Naive B cell (primary cell): Measurements from ENCODE around the gene KCNQ1. TPM values are rescaled to one million over a fixed set of nuclear protein-coding genes. Genes with fewer than 3 reads are reported as not detected.
A peak's percentile ranks its signal among the peaks of the same experiment; 100 is the strongest.

Source experiments
- ATAC-seq, 2 donors: fragments of 150-1000 bp; cut with Tn5 transposase; 2 replicates each; pipeline ENCODE4 v1.10.0; 2021; ENCODE audit warnings: low read depth in 2 of 2, mild to moderate bottlenecking in 2 of 2, moderate library complexity in 2 of 2
- DNase-seq: peaks from one replicate; pipeline ENCODE4 v3.0.0; 2022
- H3K27ac Mint-ChIP-seq, 6 donors: one replicate each; pipeline ENCODE4 v1.8.0; 2020 to 2022; ENCODE audit warnings: mild to moderate bottlenecking in 6 of 6, mixed read lengths in 6 of 6, moderate library complexity in 5 of 6, inconsistent platforms in 2 of 6
- H3K27me3 Mint-ChIP-seq, 3 donors: one replicate each; pipeline ENCODE4 v1.8.0; 2021 to 2022; ENCODE audit warnings: mixed read lengths in 3 of 3, mild to moderate bottlenecking in 1 of 3
- H3K36me3 Mint-ChIP-seq, 2 donors: one replicate each; pipeline ENCODE4 v1.8.0; 2020 to 2022; ENCODE audit warnings: mixed read lengths in 2 of 2, inconsistent platforms in 1 of 2, mild to moderate bottlenecking in 1 of 2
- H3K4me1 Mint-ChIP-seq, 3 donors: one replicate each; pipeline ENCODE4 v1.8.0; 2020 to 2022; ENCODE audit warnings: mixed read lengths in 3 of 3, inconsistent platforms in 1 of 3, mild to moderate bottlenecking in 1 of 3, moderate library complexity in 1 of 3
- H3K4me3 Mint-ChIP-seq, 8 donors: one replicate each; pipeline ENCODE4 v1.8.0; 2020 to 2022; ENCODE audit warnings: mild to moderate bottlenecking in 8 of 8, mixed read lengths in 8 of 8, moderate library complexity in 8 of 8, inconsistent platforms in 2 of 8
- H3K9me3 Mint-ChIP-seq, 7 donors: one replicate each; pipeline ENCODE4 v1.8.0; 2020 to 2022; ENCODE audit warnings: mixed read lengths in 7 of 7, mild to moderate bottlenecking in 5 of 7, inconsistent platforms in 2 of 7, moderate library complexity in 1 of 7
- polyA plus RNA-seq, 6 donors: library from polyadenylated mRNA; unstranded; fragments of 300-500 nt; fragmentation: Illumina TruSeq; gene quantifications; one replicate each; pipeline ENCODE4 v1.2.3, GENCODE V29; 2021; ENCODE audit warnings: low read depth in 6 of 6

The KCNQ1 gene
- polyA plus RNA-seq, 6 donors from 2014 or later = 9.3 to 22.6 (median 10.3) TPM

DNA sequence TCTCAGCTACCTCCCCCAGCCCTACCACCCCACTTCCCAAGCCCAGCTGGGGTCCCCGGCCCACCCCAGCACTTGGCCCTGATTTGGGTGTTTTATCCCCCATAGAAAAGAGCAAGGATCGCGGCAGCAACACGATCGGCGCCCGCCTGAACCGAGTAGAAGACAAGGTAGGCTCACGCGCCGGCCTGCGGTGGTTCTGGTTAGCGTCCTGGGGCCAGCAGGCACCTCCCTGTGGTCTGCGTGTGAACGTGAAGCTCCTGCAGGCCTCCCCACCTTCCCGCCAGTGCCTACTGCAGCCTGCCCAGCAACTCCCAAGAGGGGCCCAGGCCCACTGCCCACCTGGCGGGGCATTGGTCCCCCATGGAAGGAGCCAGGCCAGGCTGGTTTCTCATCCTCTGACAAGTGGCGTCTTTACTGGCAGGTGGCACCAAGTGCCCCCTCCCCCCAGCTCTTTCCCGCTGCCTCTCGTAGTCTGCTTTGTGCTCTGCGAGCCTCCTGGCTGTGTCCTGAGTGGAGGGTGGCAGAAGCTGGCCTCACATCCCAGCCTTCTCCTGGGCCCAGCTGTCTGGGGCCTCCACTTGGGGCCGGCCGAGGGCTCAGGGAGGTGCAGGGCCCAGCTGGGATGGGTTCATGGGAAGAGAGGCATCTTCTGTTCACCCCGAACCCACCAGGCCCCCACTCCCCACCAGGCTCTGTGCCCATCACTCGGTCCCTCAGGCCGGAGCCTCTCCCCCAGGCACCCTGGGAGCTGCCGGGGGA, 333.2 kb downstream of the KCNQ1 start:
- peaks cover 6 to 16% of the 10 kb centered on the region in 2 donors for H3K36me3 Mint-ChIP-seq
- DNase-seq (no peak), ATAC-seq (no peak)
- H3K27ac Mint-ChIP-seq = peak overlapping the region in 1 of 6 donors; percentile 34
- H3K4me3 Mint-ChIP-seq = peak overlapping the region in 1 of 8 donors; percentile 59
- peaks cover 0 to 9% (median 0%) of the 10 kb centered on the region in 7 donors for H3K9me3 Mint-ChIP-seq
- peaks cover 0 to 15% (median 7%) of the 10 kb centered on the region in 3 donors for H3K4me1 Mint-ChIP-seq
- peaks cover 0 to 15% (median 0%) of the 10 kb centered on the region in 3 donors for H3K27me3 Mint-ChIP-seq

DNA sequence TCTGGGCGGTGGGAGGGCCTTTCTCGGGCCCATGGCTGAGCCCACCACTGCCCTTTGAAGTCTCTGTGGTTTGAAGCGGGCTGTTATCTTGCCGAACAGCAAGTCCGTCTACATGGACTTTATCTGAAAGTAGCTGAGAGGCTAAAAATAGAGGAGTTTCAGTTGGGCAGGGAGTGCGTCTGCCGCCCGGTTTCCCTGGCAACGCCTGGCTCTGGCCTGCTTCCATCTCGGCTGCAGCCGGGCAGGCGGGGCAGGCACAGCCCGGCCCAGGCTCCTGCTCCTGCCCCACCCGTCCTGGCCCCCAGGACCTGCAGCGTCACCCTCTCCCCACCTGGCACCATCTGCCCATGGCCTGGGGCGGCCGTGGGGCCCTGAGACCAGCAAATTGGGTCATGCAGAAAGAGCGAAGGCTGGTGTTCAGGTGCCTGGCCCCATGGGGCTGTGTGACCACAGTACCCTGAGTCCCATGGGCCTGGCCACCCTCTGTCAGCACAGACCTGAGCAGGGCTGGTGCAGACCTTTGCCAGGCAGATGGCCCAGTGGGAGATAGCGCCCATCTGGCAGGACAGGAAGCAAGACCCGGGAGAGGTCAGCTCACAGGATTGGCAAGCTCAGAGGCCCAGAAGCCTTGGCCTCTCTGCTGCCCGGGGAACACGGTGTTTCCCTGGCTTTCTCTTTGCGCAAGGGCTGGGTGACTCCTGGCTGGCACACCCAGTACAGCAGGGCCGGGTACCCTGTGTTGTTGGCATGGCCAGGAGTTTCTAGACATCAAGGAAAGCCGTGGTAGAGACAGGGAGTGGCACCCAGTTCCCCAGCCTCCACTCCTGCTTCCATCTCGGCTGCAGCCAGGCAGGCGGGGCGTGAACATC, 334.1 kb downstream of the KCNQ1 start:
- ATAC-seq (no peak), DNase-seq (no peak)
- peak overlapping the region in 1 of 8 donors; percentile 53 for H3K4me3 Mint-ChIP-seq
- peaks cover 0 to 13% (median 0%) of the 10 kb centered on the region in 3 donors for H3K27me3 Mint-ChIP-seq
- H3K9me3 Mint-ChIP-seq = peaks cover 0 to 9% (median 0%) of the 10 kb centered on the region in 7 donors
- no peak overlapping the region for H3K27ac Mint-ChIP-seq
- peaks cover 0 to 15% (median 7%) of the 10 kb centered on the region in 3 donors for H3K4me1 Mint-ChIP-seq
- H3K36me3 Mint-ChIP-seq = peaks cover 6 to 9% of the 10 kb centered on the region in 2 donors

DNA sequence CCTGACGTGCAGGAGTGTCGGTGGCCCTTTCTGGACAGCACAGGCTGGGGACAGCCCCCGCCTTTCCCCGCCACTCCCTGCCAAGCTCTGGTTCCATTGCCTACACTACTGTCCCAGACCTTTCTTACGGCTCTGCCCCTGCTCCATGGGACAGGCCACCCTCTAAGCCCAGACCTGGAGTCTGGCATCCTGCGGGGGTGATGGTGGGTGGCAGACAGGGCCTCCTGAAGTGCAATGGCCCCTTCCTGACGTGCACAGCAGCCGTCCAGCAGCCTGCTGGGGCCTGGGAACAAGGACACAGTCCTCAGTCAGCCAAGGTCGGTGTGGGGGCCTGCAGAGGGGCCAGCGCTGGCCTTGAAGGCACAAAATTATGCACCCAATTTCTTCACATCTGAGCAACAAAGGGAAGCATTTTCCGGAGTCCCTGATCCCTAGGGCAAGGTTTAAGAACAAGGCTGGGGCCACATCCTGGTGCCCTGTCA, 334.7 kb downstream of the KCNQ1 start:
- peaks cover 0 to 15% (median 7%) of the 10 kb centered on the region in 3 donors for H3K4me1 Mint-ChIP-seq
- DNase-seq (no peak), ATAC-seq (no peak)
- H3K27ac Mint-ChIP-seq = no peak overlapping the region
- H3K27me3 Mint-ChIP-seq = peaks cover 0 to 13% (median 0%) of the 10 kb centered on the region in 3 donors
- H3K4me3 Mint-ChIP-seq = no peak overlapping the region
- H3K36me3 Mint-ChIP-seq = peaks cover 6 to 8% of the 10 kb centered on the region in 2 donors
- H3K9me3 Mint-ChIP-seq = peaks cover 0 to 9% (median 0%) of the 10 kb centered on the region in 7 donors

DNA sequence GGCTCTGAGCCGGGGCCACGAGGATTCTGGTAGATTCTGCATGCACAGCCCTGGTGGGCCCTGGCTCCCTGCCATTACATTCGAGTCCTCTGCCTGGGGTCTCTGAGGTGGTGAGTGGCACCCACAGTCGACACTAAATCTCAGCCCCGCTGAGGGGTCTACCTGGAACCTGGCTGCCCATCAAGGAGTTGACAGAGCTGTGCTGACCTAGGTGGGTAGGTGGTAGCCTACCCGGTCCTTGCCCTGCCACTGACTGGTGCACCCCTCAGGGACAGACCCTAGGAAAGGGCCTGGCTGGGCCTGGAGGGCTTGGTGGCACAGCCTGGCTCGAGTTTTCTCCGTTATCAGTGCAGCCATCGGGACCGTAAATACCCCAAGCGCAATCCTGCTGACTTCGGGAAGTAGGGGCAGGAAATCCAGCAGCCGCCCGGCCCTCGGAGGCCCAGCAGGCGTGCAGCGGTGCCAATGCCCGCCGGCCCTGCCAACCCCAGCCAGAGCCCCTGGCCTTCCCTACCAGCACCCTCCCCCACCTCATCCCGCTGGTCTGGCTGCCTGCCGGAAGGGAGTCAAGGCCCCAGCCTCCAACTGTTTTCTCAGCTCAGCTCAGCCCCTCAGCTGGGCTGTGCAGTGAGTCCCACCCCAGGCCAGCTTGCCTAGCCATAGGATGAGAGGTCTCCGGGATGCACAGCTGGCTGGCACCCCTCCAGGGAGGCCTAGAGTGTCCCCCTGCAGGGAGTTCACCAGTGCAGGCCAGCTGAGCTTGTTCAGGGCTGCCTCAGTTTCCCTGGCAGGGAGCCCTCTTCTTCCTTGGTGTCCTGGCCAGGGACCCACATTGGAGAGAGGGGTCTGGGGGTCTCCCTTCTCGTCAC, 335.4 kb downstream of the KCNQ1 start:
- Mint-ChIP-seq H3K9me3 (peaks cover 0 to 9% (median 0%) of the 10 kb centered on the region in 7 donors), H3K4me3 (no peak overlapping the region), H3K4me1 (peaks cover 0 to 15% (median 7%) of the 10 kb centered on the region in 3 donors), H3K27me3 (peaks cover 0 to 13% (median 0%) of the 10 kb centered on the region in 3 donors), H3K36me3 (peaks cover 6 to 8% of the 10 kb centered on the region in 2 donors), H3K27ac (no peak overlapping the region)
- ATAC-seq (no peak), DNase-seq (no peak)

DNA sequence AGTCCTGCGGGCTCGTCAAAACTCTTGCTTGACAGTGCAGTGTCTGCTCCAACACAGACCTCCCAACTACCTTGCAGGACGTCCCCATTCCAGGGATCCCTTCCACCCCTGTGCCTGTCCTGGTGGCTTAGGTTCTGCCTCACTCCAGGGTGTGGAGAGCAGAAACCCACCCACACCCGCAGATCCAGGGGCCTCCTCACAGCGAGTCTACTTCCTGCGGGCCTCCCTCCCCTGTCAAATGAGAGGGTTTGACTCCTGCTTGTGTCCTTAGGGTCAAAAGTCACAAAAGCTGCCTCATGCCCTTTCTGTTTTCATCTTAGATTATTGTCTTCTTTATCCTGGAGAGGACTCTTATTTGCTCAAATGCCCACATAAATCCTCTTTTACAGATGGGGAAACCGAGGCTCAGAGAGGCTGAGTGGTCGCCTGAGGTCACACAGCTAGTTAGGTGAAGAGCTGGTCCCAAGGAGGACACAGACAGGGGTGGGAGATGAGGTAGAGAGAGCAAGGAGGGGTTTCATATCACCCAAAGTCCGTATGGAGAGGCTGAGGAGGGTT, 336.1 kb downstream of the KCNQ1 start:
- Mint-ChIP-seq H3K27me3 (peaks cover 0 to 13% (median 0%) of the 10 kb centered on the region in 3 donors), H3K4me3 (peak overlapping the region in 1 of 8 donors; percentile 30), H3K36me3 (peaks cover 6 to 8% of the 10 kb centered on the region in 2 donors), H3K4me1 (peaks cover 0 to 15% (median 7%) of the 10 kb centered on the region in 3 donors), H3K9me3 (peaks cover 0 to 12% (median 0%) of the 10 kb centered on the region in 7 donors), H3K27ac (peak overlapping the region in 1 of 6 donors; percentile 68)
- no peak for DNase-seq
- no peak for ATAC-seq

DNA sequence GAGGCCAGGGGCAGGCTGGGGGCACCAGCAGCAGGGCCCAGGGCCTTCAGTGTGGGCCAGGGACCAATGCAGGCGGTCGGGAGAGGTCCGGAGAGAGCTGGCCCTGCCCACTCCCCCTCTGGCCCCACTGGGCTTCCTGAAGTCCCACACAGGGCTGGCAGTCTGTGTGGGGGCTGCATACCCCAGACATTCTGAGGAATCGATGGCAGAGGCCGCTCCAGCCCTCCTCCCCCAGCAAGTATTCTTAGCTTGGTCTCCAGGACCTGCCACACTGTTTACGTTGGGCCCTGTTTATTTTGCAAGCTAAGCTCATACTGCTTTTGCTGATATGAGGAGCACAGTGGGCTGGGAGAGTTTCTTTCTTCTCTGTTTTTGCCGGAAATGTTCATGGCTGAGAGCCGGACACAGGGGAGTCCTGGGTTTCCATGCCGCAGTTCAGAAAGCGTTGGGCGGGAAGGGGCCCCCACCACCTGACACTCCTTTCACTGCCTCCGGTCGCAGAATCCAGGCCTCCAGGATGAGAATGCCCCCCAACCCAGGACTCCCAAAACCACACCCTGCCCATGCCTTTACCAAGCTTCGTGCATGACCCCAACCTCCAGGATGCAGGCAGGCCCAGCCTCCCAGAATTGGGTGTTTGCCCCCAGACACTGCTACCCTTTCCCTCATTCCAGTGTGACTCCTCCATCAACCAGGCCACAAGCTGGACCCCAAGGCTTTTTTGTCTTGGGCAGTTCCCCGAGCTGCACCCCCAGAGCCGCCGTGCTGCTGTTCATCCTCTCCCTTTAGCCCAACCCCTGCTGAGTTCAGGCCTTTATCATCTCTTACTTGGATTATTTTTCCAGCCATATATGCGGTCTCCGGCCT, 336.8 kb downstream of the KCNQ1 start:
- Mint-ChIP-seq H3K27ac (no peak overlapping the region), H3K4me1 (peaks cover 0 to 15% (median 7%) of the 10 kb centered on the region in 3 donors), H3K36me3 (peaks cover 12 to 14% of the 10 kb centered on the region in 2 donors), H3K9me3 (peaks cover 0 to 20% (median 5%) of the 10 kb centered on the region in 7 donors), H3K27me3 (peaks cover 0 to 13% (median 0%) of the 10 kb centered on the region in 3 donors), H3K4me3 (peak overlapping the region in 1 of 8 donors; percentile 37)
- ATAC-seq = no peak
- DNase-seq = no peak

DNA sequence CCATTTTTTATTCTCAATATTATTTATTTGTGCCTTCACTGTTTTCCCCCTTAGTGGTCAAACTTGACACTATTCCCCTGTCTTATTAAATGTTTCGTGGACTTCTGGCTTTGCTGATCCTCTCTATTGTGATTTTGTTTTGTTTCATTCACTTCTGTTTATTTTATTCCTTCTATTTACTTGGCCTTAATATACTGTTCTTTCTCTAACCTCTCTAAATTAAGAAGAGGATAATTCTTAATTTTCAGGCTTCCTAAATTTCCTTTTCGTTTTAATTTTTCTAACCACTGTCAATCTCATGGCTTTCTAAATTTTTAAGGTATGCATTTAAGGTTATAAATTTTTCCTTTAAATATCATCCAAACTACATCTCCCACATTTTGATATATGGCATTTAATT, 338.0 kb downstream of the KCNQ1 start:
- Mint-ChIP-seq H3K27me3 (peaks cover 0 to 10% (median 0%) of the 10 kb centered on the region in 3 donors), H3K27ac (no peak overlapping the region)

DNA sequence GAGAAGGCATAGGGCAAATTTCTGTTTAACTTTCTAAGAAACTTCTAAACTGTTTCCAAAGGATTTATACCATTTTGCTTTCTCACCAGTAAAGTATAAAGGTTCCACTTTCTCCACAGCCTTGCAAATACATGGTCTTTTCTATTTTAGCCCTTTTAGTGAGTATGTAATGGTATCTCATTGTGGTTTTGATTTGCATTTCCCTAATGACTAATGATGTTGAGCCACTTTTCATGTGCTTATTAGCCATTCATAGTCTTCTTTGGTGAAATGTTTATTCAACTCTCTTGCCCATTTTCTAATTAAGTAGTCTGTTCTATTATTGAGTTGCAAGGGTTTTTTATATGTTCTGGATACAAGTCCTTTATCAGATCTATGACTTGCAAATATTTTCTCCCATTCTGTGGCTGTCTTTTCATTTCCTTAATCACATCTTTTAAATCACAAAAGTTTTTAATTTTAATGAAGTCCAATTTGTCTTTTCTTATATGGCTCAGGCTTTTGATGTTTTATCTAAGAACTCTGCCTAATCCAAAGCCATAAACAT, 338.8 kb downstream of the KCNQ1 start:
- H3K4me1 Mint-ChIP-seq = peaks cover 0 to 15% (median 7%) of the 10 kb centered on the region in 3 donors

More for the DNA sequence above, 338.0 kb downstream of the KCNQ1 start:
- H3K4me3 Mint-ChIP-seq = no peak overlapping the region
- ATAC-seq (no peak), DNase-seq (no peak)
- peaks cover 0 to 22% (median 5%) of the 10 kb centered on the region in 7 donors for H3K9me3 Mint-ChIP-seq
- H3K4me1 Mint-ChIP-seq = peaks cover 0 to 15% (median 7%) of the 10 kb centered on the region in 3 donors
- H3K36me3 Mint-ChIP-seq = peaks cover 17 to 19% of the 10 kb centered on the region in 2 donors

DNA sequence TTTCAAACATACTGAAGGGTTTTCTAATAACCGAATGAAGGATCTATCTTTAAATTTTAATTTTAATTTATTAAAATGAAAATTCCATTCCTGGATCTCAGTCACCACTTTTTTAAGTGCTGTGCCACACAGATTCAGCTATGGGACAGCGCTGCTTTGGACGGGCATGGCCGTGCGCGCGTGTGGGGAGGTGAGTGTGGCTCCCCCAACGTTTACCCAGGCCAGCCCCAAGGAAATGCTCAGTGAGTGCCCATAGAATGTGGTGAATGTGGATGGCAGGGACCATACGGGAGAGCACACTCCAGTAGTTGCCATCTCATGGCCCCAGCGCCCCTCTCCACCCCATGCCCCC, 343.0 kb downstream of the KCNQ1 start:
- peaks cover 13 to 18% of the 10 kb centered on the region in 2 donors for H3K36me3 Mint-ChIP-seq
- H3K9me3 Mint-ChIP-seq = peaks cover 0 to 16% (median 5%) of the 10 kb centered on the region in 7 donors
- peaks cover 6 to 11% (median 8%) of the 10 kb centered on the region in 3 donors for H3K4me1 Mint-ChIP-seq
- H3K27me3 Mint-ChIP-seq = peaks cover 5 to 36% (median 8%) of the 10 kb centered on the region in 3 donors
- ATAC-seq (no peak), DNase-seq (no peak)
- no peak overlapping the region for H3K4me3 Mint-ChIP-seq
- H3K27ac Mint-ChIP-seq = no peak overlapping the region

More for the DNA sequence above, 338.8 kb downstream of the KCNQ1 start:
- Mint-ChIP-seq H3K9me3 (peaks cover 0 to 22% (median 5%) of the 10 kb centered on the region in 7 donors), H3K27ac (no peak overlapping the region), H3K4me3 (no peak overlapping the region), H3K36me3 (peaks cover 17 to 19% of the 10 kb centered on the region in 2 donors), H3K27me3 (peaks cover 0 to 13% (median 0%) of the 10 kb centered on the region in 3 donors)
- ATAC-seq (no peak), DNase-seq (no peak)

DNA sequence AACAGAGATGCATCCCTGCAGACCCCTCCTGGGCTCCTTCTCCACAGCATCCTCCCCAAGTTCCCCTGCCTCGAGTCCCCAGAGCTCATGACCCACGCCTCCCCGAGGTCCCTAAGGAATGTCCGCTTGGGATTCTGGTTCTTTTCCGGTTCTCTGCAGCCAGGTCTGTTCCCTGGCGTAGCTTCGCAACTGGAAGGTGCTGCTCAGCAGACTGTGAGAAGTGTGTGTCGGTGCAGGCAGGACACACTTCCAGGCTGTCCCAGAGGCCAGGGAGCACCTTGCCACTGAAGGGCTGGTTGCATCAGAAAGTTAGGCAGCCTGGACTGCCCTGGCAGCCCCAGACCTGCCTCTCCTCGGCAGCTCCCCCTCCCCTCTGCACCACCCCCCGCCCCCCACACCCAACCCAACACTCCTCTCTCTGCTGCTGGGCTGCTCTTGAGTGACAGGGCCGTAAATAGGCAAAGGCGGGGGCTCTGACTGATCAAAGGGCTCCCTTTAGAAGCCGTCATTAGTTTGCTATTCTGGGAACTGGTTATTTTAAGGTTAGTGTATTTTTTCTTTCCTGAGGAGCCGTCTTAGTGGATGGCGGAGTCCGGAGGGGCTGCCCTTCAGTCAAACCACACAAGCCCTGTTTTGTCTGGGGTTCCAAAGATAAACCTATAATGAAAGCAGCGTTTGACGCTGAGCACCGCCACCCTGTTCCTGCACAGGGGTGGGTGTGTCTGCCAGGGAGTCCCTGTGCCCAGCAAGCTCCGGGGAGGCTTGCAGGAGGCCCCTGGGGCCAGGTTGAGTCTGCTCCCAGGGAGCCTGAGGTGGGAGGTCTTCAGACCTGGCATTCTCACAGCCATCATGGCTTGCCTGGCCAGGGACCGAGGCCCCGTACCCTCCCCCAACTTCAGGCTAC, 343.6 kb downstream of the KCNQ1 start:
- ATAC-seq (no peak), DNase-seq (no peak)
- Mint-ChIP-seq H3K9me3 (peaks cover 0 to 14% (median 5%) of the 10 kb centered on the region in 7 donors), H3K27ac (no peak overlapping the region), H3K4me3 (no peak overlapping the region), H3K4me1 (peaks cover 6 to 11% (median 8%) of the 10 kb centered on the region in 3 donors), H3K27me3 (peaks cover 5 to 36% (median 8%) of the 10 kb centered on the region in 3 donors), H3K36me3 (peaks cover 11 to 19% of the 10 kb centered on the region in 2 donors)
